GM20000 (cell line): Measurements from ENCODE around the gene JAZF1.
A peak's percentile ranks its signal among the peaks of the same experiment; 100 is the strongest.

Experiments used
- DNase-seq: peaks from one replicate; pipeline ENCODE4 v3.0.0; 2012; ENCODE audit warnings: low spot score
- CTCF ChIP-seq: IDR thresholded peaks from 2 replicates; pipeline ENCODE4 v1.5.1; 2012; ENCODE audit warnings: mild to moderate bottlenecking, control low read depth; ENCODE audit errors: extremely low read depth, missing control alignments

JAZF1 gene

GRCh38 chr7:28096713-28097112, 83.9 kb downstream of the JAZF1 start:
- peak; percentile 69 for DNase-seq
- peak; percentile 55 for TF ChIP-seq CTCF

DNA sequence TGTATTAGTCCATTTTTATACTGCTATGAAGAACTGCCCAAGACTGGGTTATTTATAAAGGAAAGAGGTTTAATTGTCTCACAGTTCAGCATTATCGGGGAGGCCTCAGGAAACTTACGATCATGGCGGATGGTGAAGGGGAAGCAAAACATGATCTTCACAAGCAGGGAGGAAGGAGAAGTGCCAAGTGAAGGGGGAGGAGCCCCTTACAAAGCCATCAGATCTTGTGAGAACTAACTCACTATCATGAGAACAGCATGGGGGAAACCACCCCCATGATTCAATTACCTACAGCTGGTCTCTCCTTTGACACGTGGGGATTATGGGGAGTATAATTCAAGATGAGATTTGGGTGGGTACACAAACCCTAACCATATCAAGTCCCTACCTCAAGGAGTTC, 85.4 kb downstream of the JAZF1 start:
- no peak for DNase-seq
- TF ChIP-seq CTCF = no peak

- DNase-seq = peak; percentile 31
- peak; percentile 10 for TF ChIP-seq CTCF
Measured at GRCh38 chr7:28093623-28094232, 86.9 kb downstream of the JAZF1 start.

DNA sequence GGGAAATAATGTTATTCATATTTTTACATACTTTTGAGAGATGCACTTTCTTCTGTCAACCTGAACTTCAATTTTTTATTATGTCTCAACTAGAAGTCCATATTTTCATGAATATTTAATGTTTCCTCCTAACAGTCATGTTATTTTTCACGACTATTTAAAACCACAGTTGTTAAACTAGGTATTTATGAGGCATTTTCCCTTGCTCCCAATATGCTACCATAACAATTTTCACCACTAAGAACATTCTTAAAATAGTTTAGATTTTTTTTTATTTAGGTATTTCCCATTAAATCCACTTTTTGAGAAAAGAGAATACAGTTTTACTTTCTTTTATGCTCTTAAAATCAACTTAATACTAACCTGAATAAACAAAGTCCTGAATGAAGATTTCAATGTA, 89.4 kb downstream of the JAZF1 start:
- DNase-seq = no peak

DNA sequence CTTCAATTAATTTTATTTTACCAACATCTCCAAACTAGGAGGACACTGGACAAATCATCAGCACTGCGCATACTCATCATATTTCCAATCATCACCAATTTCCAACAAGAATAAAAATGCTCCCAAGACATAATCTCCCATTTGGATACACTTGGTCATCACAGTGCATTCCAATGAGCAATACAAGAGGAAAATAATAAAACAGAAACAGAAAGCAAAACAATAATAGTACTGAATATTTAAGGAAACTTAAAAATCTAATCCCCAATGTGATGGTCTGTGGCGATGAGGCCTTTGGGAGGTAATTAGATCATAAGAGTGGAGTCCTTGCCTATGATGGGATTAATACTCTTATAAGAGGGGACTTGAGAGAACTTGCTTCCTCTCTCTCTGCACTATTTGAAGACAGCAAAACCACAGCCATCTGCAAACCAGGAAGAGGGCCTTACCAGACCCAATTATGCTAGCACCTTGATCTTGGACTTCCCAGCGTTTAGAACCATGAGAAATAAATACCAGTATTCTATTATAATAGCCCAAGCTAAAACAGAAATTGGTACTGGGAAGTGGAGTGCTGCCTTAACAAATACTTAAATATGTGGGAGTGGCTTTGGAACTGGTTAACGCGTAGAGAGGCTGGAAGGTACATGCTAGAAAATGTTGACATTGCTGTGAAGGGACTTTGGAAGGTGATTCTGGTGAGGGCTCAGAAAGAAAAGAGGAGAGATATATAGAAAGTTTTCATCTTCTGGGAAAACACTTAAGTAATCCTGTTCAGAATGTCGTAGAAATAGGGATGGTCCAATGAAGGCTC, 91.5 kb downstream of the JAZF1 start:
- no peak for TF ChIP-seq CTCF
- DNase-seq = no peak

More for the DNA sequence above, 89.4 kb downstream of the JAZF1 start:
- no peak for TF ChIP-seq CTCF

DNA sequence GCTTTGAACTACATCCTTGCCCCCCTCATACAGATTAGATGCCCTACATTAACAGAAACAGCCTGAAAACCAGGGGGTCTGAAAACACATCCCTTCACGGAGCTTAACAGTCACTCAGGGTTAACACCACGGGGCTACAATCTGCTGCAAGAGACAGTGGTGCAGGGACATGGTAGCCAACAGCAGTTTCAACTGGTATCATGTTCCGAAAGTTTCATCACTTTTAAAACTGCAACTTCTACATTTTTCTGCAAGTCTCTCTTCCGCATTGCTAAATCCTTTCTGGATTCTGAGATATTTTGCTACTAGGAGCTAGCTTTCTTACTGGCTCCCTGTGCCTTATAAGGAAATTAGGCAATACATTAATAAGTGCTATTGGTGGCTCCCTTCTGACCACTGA, 92.6 kb downstream of the JAZF1 start:
- DNase-seq = no peak
- no peak for TF ChIP-seq CTCF

GRCh38 chr7:28086198-28086597, 94.4 kb downstream of the JAZF1 start:
- DNase-seq = no peak
- no peak for TF ChIP-seq CTCF
